ENCODE measurements around the gene TEDC1.

Gene TEDC1

GRCh38 chr14:105507247-105507646 is 16.2 kb downstream of the TEDC1 start:
- no peak for TF ChIP-seq ZNF274 (IDR thresholded peaks at IDR 0.05; ENCODE audit: low read depth, low read length)
- no peak overlapping the region for H3K4me3 ChIP-seq (ENCODE audit: low read length)

- TF ChIP-seq ZNF274 (IDR thresholded peaks at IDR 0.05; ENCODE audit: low read depth, low read length) = no peak
- H3K4me3 ChIP-seq (ENCODE audit: low read length) = no peak overlapping the region
These were observed 17.0 kb downstream of the TEDC1 start for GRCh38 chr14:105508069-105508468.

- no peak overlapping the region for H3K4me3 ChIP-seq (ENCODE audit: low read length)
- no peak for TF ChIP-seq ZNF274 (IDR thresholded peaks at IDR 0.05; ENCODE audit: low read depth, low read length)
These were observed 17.6 kb downstream of the TEDC1 start for GRCh38 chr14:105508601-105509000.

- TF ChIP-seq ZNF274 (IDR thresholded peaks at IDR 0.05; ENCODE audit: low read depth, low read length) = no peak
- H3K4me3 ChIP-seq (ENCODE audit: low read length) = no peak overlapping the region
These were observed 26.1 kb downstream of the TEDC1 start for GRCh38 chr14:105517096-105517495.

- no peak overlapping the region for H3K4me3 ChIP-seq (ENCODE audit: low read length)
- TF ChIP-seq ZNF274 (IDR thresholded peaks at IDR 0.05; ENCODE audit: low read depth, low read length) = no peak
These were observed 29.1 kb downstream of the TEDC1 start for GRCh38 chr14:105519946-105520698.

- TF ChIP-seq ZNF274 (IDR thresholded peaks at IDR 0.05; ENCODE audit: low read depth, low read length) = no peak
These were observed 34.3 kb downstream of the TEDC1 start for GRCh38 chr14:105525326-105525725.

GRCh38 chr14:105525861-105526775 is 35.1 kb downstream of the TEDC1 start, which contains the start of gene TMEM121:
TSS of gene TMEM121 (plus strand) at chr14:105526583. CDS start at chr14:105528835, 2,252 bp downstream.
- peak within 1 kb of the TSS; percentile 40 for H3K4me3 ChIP-seq (ENCODE audit: low read length)
- TF ChIP-seq ZNF274 (IDR thresholded peaks at IDR 0.05; ENCODE audit: low read depth, low read length) = no peak

More at GRCh38 chr14:105525326-105525725, 34.3 kb downstream of the TEDC1 start:
- no peak overlapping the region for H3K4me3 ChIP-seq (ENCODE audit: low read length)

- peak overlapping the region; percentile 40 for H3K4me3 ChIP-seq (ENCODE audit: low read length)
- TF ChIP-seq ZNF274 (IDR thresholded peaks at IDR 0.05; ENCODE audit: low read depth, low read length) = no peak
These were observed 35.8 kb downstream of the TEDC1 start for GRCh38 chr14:105526776-105527380.

- H3K4me3 ChIP-seq (ENCODE audit: low read length) = no peak overlapping the region
- TF ChIP-seq ZNF274 (IDR thresholded peaks at IDR 0.05; ENCODE audit: low read depth, low read length) = no peak
These were observed 36.4 kb downstream of the TEDC1 start for GRCh38 chr14:105527381-105527825.

GRCh38 chr14:105527826-105528585 is 37.0 kb downstream of the TEDC1 start:
- no peak for TF ChIP-seq ZNF274 (IDR thresholded peaks at IDR 0.05; ENCODE audit: low read depth, low read length)
- peak overlapping the region; percentile 53; the same call in 1 of the 2 replicates for H3K4me3 ChIP-seq (ENCODE audit: low read length)

- TF ChIP-seq ZNF274 (IDR thresholded peaks at IDR 0.05; ENCODE audit: low read depth, low read length) = no peak
- peak overlapping the region; percentile 8; the same call in 1 of the 2 replicates for H3K4me3 ChIP-seq (ENCODE audit: low read length)
These were observed 37.7 kb downstream of the TEDC1 start for GRCh38 chr14:105528586-105529318.

- peak overlapping the region; percentile 8; the same call in 1 of the 2 replicates for H3K4me3 ChIP-seq (ENCODE audit: low read length)
- no peak for TF ChIP-seq ZNF274 (IDR thresholded peaks at IDR 0.05; ENCODE audit: low read depth, low read length)
These were observed 38.2 kb downstream of the TEDC1 start for GRCh38 chr14:105529319-105529568.
